ENCODE data around the gene AZGP1.

AZGP1 gene

GRCh38 chr7:99928994-99929729 lies 46.7 kb downstream of the AZGP1 start, which contains the start of gene GJC3:
Gene GJC3, minus strand, starts transcription at chr7:99929620. Its CDS starts 0 bp downstream, at chr7:99929620.
- CTCF ChIA-PET: interaction anchor here (1.0 to 1.7 kb wide), 4 partner anchors 10 to 65 kb away, joined by 4 to 9 read pairs (median 6); partner anchors contain the start of gene TRIM4
- TF ChIP-seq ZNF384 (IDR thresholded peaks at IDR 0.05): no peak
- TF ChIP-seq SP1 (IDR thresholded peaks at IDR 0.05): no peak
- TF ChIP-seq LEF1 (IDR thresholded peaks at IDR 0.05; ENCODE audit: borderline replicate concordance): no peak
- peak; percentile 23; the same call in 1 of the 2 replicates for TF ChIP-seq PKNOX1 (IDR thresholded peaks at IDR 0.05)
- no peak for TF ChIP-seq TARDBP (IDR thresholded peaks at IDR 0.05)
- peak; percentile 69 for DNase-seq (ENCODE audit: extremely low spot score)
- POLR2A ChIA-PET: interaction anchor here (1.0 to 2.3 kb wide), 7 partner anchors 10 to 198 kb away, joined by 3 to 28 read pairs (median 3); partner anchors contain the start of genes AP4M1, MBLAC1, MCM7 and TRIM4

- no peak for TF ChIP-seq SP1 (IDR thresholded peaks at IDR 0.05)
- TF ChIP-seq LEF1 (IDR thresholded peaks at IDR 0.05; ENCODE audit: borderline replicate concordance): no peak
- TF ChIP-seq ZNF384 (IDR thresholded peaks at IDR 0.05): no peak
- TF ChIP-seq NFRKB (IDR thresholded peaks at IDR 0.05): no peak
- no peak for TF ChIP-seq FOXA1 (IDR thresholded peaks at IDR 0.05)
- TF ChIP-seq CTBP1 (IDR thresholded peaks at IDR 0.05; ENCODE audit: borderline replicate concordance): no peak
- TF ChIP-seq L3MBTL2 (conservative IDR thresholded peaks at IDR 0.05): no peak
- TF ChIP-seq ARNT (IDR thresholded peaks at IDR 0.05): no peak
- TF ChIP-seq FOXM1 (IDR thresholded peaks at IDR 0.05; ENCODE audit: borderline replicate concordance): no peak
- TF ChIP-seq PKNOX1 (IDR thresholded peaks at IDR 0.05): no peak
- no peak for TF ChIP-seq ELF4 (IDR thresholded peaks at IDR 0.05)
- TF ChIP-seq HDGF (IDR thresholded peaks at IDR 0.05; ENCODE audit: borderline replicate concordance): no peak
- TF ChIP-seq TARDBP (IDR thresholded peaks at IDR 0.05): no peak
- TF ChIP-seq BHLHE40 (IDR thresholded peaks at IDR 0.05; ENCODE audit: borderline replicate concordance): no peak
- CTCF ChIA-PET: interaction anchor here (1.7 kb wide), 1 partner anchor 66 kb away, joined by 6 read pairs; no protein-coding TSS in a partner anchor
- POLR2A ChIA-PET: interaction anchor here (2.0 to 2.3 kb wide), 2 partner anchors 9 to 16 kb away, joined by 6 to 28 read pairs; partner anchors contain the start of gene TRIM4
- no peak for DNase-seq (ENCODE audit: extremely low spot score)
These were observed 47.6 kb downstream of the AZGP1 start for GRCh38 chr7:99928188-99928587.

GRCh38 chr7:99927536-99927935 lies 48.3 kb downstream of the AZGP1 start:
- no peak for TF ChIP-seq L3MBTL2 (conservative IDR thresholded peaks at IDR 0.05)
- ChIA-PET POLR2A (interaction anchor here (0.6 kb wide), 1 partner anchor 9 kb away, joined by 3 read pairs; no protein-coding TSS in a partner anchor), CTCF (no interaction called here)
- DNase-seq (ENCODE audit: extremely low spot score): no peak

GRCh38 chr7:99926321-99926720 lies 49.5 kb downstream of the AZGP1 start:
- TF ChIP-seq ZNF384 (IDR thresholded peaks at IDR 0.05) (no peak), L3MBTL2 (conservative IDR thresholded peaks at IDR 0.05) (no peak)
- ChIA-PET CTCF (no interaction called here), POLR2A (no interaction called here)
- DNase-seq (ENCODE audit: extremely low spot score): no peak

GRCh38 chr7:99923200-99923599 lies 52.6 kb downstream of the AZGP1 start:
- TF ChIP-seq NFRKB (IDR thresholded peaks at IDR 0.05) (no peak), SP1 (IDR thresholded peaks at IDR 0.05) (no peak), ELF4 (IDR thresholded peaks at IDR 0.05) (no peak), CTBP1 (IDR thresholded peaks at IDR 0.05; ENCODE audit: borderline replicate concordance) (no peak), FOXM1 (IDR thresholded peaks at IDR 0.05; ENCODE audit: borderline replicate concordance) (no peak), FOXK2 (IDR thresholded peaks at IDR 0.05) (no peak), TARDBP (IDR thresholded peaks at IDR 0.05) (no peak), LEF1 (IDR thresholded peaks at IDR 0.05; ENCODE audit: borderline replicate concordance) (no peak), ARNT (IDR thresholded peaks at IDR 0.05) (no peak), ZNF384 (IDR thresholded peaks at IDR 0.05) (no peak), FOXA1 (IDR thresholded peaks at IDR 0.05) (no peak), PKNOX1 (IDR thresholded peaks at IDR 0.05) (no peak), HDGF (IDR thresholded peaks at IDR 0.05; ENCODE audit: borderline replicate concordance) (no peak), SUZ12 (IDR thresholded peaks at IDR 0.05) (no peak), L3MBTL2 (conservative IDR thresholded peaks at IDR 0.05) (no peak)
- no peak for DNase-seq (ENCODE audit: extremely low spot score)
- ChIA-PET POLR2A (no interaction called here), CTCF (no interaction called here)

- DNase-seq (ENCODE audit: extremely low spot score): no peak
- TF ChIP-seq ARNT (IDR thresholded peaks at IDR 0.05): no peak
- TF ChIP-seq SUZ12 (IDR thresholded peaks at IDR 0.05): no peak
- TF ChIP-seq L3MBTL2 (conservative IDR thresholded peaks at IDR 0.05): no peak
- POLR2A ChIA-PET: interaction anchor here (0.7 to 3.6 kb wide), 16 partner anchors 9 to 509 kb away, joined by 3 to 28 read pairs (median 4); partner anchors contain the start of genes AP4M1, GJC3, LAMTOR4 and MBLAC1
- CTCF ChIA-PET: interaction anchor here (0.7 to 2.9 kb wide), 2 partner anchors 9 to 70 kb away, joined by 3 to 9 read pairs; partner anchors contain the start of gene GJC3
These were observed 55.7 kb downstream of the AZGP1 start for GRCh38 chr7:99920149-99920548.

- no peak for DNase-seq (ENCODE audit: extremely low spot score)
- POLR2A ChIA-PET: interaction anchor here (0.7 to 3.6 kb wide), 18 partner anchors 10 to 509 kb away, joined by 3 to 28 read pairs (median 4); partner anchors contain the start of genes AP4M1, GJC3, LAMTOR4 and MBLAC1
- CTCF ChIA-PET: interaction anchor here (0.7 to 2.9 kb wide), 2 partner anchors 10 to 71 kb away, joined by 3 to 9 read pairs; partner anchors contain the start of gene GJC3
- TF ChIP-seq FOXK2 (IDR thresholded peaks at IDR 0.05) (no peak), L3MBTL2 (conservative IDR thresholded peaks at IDR 0.05) (0 out of 2 replicates have a peak, but pooled peaks have one; percentile 50)
These were observed 56.1 kb downstream of the AZGP1 start for GRCh38 chr7:99919814-99920112.
